Raji (cell line): ENCODE results near the gene PBX2.

Experiments
- POLR2A ChIP-seq: IDR thresholded peaks from 2 replicates; pipeline ENCODE4 v1.6.1; 2011; ENCODE audit warnings: low read depth, low read length, control low read depth; ENCODE audit not compliant: insufficient read depth

The PBX2 gene

DNA sequence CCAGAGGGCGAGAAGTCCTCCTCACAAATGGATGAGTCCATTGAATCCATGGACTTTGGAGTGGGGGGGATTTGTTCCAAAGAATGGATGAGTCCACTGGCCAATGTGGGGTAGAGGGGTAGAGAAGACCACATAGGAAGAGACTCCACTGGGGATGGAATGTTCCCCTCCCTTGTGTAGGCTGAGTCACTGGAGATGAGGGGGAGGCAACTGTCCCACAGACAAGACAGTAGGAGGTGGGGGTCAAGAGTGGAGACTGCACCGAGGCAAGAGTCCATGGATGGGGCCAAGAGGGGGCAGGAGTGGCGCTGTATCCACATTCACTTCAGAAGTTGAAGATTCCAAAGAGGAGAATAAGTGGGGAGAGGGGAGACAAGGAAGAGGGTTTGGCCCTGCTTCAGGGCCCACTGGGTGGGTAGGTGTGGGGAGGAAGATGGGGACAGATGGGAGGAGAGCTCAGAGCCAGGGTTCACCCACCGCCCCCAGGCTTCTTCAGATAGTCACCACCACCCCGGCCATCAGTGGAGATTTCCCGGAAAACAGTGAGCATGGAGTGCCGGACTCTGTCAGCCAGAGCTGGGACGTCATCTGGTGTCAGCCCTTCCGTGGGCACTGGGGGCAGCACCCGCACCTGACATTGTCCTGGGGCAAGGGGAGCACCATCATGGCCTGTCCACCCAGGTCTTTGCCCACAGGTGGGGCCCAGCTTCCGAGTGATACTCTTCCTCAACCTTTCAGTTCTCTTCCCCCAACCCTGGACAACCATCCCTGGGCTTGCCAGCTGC, 21.0 kb downstream of the PBX2 start:
- TF ChIP-seq POLR2A, result no peak

DNA sequence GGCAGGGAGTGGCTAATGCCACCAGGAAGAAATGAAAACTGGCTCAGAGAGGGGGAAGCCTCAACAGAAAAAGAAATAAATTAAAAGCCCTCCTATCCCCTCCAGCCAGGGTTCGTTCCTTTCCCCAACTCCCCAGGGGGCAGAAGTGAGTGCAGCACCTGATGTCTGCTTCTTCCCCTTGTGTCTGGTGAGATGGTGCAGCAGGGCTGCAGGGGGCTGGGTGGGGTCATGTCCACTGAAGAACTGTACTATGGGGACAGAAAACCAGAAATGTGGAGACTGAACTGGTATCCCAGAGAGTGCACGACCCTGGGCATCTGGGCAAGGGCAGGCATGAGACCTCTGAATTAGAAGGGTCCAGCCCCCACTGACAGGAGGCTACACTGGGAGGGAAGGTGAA, 21.7 kb downstream of the PBX2 start:
- no peak for TF ChIP-seq POLR2A

- TF ChIP-seq POLR2A, result no peak
These were observed 22.2 kb downstream of the PBX2 start for GRCh38 chr6:32167761-32168262.

GRCh38 chr6:32167154-32167760, 22.7 kb downstream of the PBX2 start:
- no peak for TF ChIP-seq POLR2A

DNA sequence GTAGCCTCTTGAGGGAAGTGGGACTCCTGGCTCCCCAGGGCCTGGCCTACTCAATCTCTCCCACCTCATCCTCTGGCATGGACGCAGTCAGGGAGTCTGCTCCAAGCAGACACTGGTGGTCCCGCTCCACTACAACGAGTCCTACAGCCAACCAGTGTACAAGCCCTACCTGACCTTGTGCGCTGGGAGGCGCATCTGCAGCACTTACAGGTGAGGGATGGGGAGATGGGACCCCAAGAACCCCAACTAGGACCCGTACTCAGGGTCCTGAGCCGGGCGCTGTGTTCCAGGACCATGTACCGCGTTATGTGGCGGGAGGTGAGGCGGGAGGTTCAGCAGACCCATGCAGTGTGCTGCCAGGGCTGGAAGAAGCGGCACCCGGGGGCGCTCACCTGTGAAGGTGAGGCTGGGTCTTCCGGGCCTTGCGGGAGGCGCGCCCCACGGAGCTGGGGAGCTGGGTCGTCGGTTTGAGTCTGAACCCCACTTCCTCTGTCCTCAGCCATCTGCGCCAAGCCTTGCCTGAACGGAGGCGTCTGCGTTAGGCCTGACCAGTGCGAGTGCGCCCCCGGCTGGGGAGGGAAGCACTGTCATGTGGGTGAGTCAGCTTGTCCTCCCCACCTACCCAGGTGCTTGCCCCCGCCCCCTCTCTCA, 23.5 kb downstream of the PBX2 start:
- TF ChIP-seq POLR2A, result no peak

- TF ChIP-seq POLR2A, result no peak
These were observed 25.7 kb downstream of the PBX2 start, which contains the start of gene EGFL8 for GRCh38 chr6:32164295-32164694. TSS of gene EGFL8 (plus strand) at chr6:32164595. CDS start at chr6:32166166, 1,571 bp downstream.

- no peak for TF ChIP-seq POLR2A
These were observed 26.3 kb downstream of the PBX2 start for GRCh38 chr6:32163559-32164258.

DNA sequence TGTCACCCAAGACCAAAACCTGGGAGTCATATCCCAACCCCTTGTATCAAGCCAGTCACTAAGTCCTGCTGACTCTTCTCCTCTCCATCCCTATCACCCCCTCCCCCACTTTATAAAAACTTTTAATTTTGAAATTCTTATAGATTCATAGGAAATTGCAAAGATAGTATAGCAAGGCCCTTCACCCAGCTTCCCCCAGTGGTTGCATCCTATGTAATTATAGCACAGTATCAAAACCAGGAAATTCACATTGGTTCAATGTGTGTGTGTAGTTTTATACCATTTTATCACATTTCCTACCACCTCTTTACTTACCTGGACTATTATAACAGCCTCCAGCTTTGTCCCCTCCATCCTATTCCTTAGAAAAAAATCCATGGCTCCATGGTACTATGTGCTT, 31.9 kb downstream of the PBX2 start:
- TF ChIP-seq POLR2A, result no peak

GRCh38 chr6:32156891-32157290, 33.1 kb downstream of the PBX2 start:
- TF ChIP-seq POLR2A, result no peak

DNA sequence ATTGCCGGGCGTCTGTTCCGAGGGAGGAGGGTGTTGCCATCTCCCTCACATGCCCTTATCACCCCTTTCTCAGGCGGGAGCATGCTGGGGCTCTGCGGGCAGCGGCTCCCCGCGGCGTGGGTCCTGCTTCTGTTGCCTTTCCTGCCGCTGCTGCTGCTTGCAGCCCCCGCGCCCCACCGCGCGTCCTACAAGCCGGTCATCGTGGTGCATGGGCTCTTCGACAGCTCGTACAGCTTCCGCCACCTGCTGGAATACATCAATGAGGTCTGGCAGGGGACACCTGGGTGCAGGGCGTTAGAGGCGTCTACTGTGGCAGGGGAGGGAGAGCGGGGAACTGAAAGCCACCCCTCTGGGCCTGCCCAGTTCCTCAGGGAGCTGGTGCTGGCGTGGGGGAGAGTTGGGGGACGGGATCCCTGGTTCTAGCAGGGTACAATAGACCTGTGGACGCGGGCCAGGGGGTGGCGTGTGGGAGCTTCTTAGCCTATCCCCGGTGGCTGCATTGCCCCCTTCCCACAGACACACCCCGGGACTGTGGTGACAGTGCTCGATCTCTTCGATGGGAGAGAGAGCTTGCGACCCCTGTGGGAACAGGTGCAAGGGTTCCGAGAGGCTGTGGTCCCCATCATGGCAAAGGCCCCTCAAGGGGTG, 35.4 kb downstream of the PBX2 start:
- peak; percentile 42; the same call in 1 of the 2 replicates for TF ChIP-seq POLR2A

DNA sequence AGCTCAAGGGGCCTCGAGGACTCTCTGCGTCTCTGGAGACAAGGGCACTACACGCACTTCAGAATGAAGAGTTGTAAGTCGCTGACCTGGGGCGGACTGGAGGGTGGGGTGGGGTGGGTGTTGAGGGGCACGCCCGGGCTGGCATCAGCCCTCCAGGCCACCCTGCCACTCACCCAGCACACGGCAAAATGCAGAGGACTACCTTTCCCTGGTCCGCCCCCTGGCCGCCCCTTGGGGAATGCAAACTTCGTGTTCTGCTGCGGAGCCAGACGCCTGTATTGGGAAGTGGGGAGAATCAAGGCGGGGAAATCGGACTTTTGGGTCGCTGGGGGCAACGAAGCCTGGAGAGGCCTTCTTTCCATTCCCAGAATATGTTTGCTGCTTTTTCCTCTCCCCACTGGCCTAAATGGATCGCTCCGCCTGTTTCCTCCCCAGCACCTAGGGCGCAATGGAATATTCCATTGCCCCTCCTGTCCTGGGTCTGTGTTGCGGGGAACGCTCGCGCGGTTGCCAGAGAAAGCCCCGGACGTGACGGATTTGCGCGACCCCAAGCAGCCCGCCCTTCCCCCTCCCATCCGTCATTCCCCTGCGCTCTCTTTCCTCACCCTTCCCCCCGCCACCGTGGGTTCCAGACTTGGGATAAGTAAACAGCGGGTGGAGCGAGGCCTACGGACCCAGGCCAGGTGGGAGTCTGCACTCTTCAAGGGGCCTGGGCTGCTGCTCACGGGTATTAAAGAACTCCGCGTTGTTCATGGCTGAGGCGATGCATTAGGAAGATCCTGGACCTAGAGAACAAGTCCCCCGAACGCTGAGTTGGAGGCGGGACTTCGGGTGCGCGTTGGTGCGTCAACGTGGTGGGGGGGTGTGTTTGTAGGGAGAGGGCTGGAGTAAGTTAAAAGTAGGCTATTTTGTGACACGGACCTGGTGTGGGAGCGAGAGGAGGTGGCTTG, 36.2 kb downstream of the PBX2 start, which contains the start of gene PPT2:
Gene PPT2, plus strand, starts transcription at position 578 of the 950 bp plus-strand sequence. CDS start 454 bp downstream, outside the sequence.
- TF ChIP-seq POLR2A, result no peak

DNA sequence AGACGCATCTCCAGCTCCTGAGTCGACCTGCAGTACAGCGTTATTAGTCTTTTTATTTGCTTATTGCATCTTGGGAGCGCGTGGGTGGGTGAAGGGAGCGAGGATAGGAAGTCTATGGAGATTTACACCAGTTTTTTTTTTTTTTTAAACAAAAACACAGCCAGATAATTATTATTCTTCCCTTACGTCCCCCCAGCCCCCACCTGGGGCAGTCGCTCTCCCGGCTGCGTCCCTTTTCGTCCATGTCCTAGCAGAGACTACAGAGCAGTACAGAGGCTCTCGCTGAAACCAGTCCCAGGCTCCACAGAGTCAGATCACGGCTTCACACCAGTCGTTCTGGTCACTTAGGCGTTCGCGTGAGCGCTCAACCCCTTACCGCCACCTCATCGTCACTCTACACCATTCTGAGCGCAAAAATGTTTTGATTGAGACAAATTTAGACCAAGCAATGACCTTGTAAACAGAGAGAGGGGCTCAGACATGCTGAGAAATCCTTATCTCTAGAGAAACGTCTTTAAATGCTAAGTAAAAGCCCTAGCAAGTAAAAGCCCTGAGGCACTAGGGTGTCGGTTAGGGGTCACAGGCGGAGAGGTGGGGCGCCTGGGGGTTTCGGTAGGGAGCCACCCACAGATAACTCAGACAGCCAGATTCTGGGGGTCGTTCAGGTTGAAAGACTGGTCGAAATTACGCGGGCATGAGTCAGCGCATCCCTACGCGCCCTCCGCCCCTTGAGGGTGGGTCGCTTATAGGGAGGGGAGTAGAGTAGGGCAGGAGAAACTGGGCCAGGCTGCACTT, 37.0 kb downstream of the PBX2 start:
- no peak for TF ChIP-seq POLR2A
